K562 (cell line): Measurements from ENCODE around the gene SAFB. TPM values are rescaled to one million over a fixed set of nuclear protein-coding genes. Genes with fewer than 3 reads are reported as not detected.

ENCODE experiments used
- CBX3 ChIP-seq, 2 experiments: IDR thresholded peaks; 1 replicate in 1 of 2; 2 replicates in 1 of 2; pipeline ENCODE4 v1.6.1; 2012; ENCODE audit warnings: inconsistent platforms in 2 of 2, low read length in 2 of 2, borderline replicate concordance in 1 of 2, control low read depth in 1 of 2
- CHD4 ChIP-seq: fragments of 200-600 bp; sonication (generic); IDR thresholded peaks from 3 replicates; pipeline ENCODE4 v1.6.1; 2012; ENCODE audit warnings: low read depth, mild to moderate bottlenecking, mixed read lengths, low read length, inconsistent platforms; ENCODE audit not compliant: insufficient read depth, insufficient replicate concordance, poor library complexity, severe bottlenecking
- COPS2 ChIP-seq: fragments of 450-650 bp; conservative IDR thresholded peaks from 2 replicates; pipeline ENCODE4 v1.6.1; 2016; ENCODE audit warnings: mild to moderate bottlenecking, moderate library complexity
- CXXC5 ChIP-seq: fragments of 250-450 bp; sonication (Bioruptor Pico); IDR thresholded peaks from 2 replicates; pipeline ENCODE4 v1.8.0; 2022; ENCODE audit warnings: inconsistent platforms, mild to moderate bottlenecking, moderate library complexity
- FUS ChIP-seq: fragments of 200-400 bp; formaldehyde crosslinking; optimal IDR thresholded peaks from 2 replicates; pipeline ENCODE3; 2017; ENCODE audit warnings: low read depth, low read length
- HDAC1 ChIP-seq, 2 experiments: fragments of 450-650 bp; IDR thresholded peaks; 2 replicates each; pipeline ENCODE4 v1.6.1; 2016 to 2017; ENCODE audit warnings: inconsistent platforms in 1 of 2, mild to moderate bottlenecking in 1 of 2, moderate library complexity in 1 of 2
- HNRNPH1 ChIP-seq: fragments of 200-400 bp; formaldehyde crosslinking; optimal IDR thresholded peaks from 2 replicates; pipeline ENCODE3; 2017; ENCODE audit warnings: low read depth, mild to moderate bottlenecking, low read length, moderate library complexity
- JUN ChIP-seq, 2 experiments: sonication (generic) in 1 of 2; formaldehyde crosslinking in 1 of 2; IDR thresholded peaks; 2 replicates each; pipeline versions ENCODE4 v1.6.1 to v1.8.0; 2012 to 2022; ENCODE audit warnings: borderline replicate concordance in 2 of 2, mild to moderate bottlenecking in 2 of 2, improper control_type of control experiment in 1 of 2, low read depth in 1 of 2, low read length in 1 of 2, missing genetic modification reagents in 1 of 2
- MAFG ChIP-seq: fragments of 450-650 bp; conservative IDR thresholded peaks from 2 replicates; pipeline ENCODE4 v1.6.1; 2016; ENCODE audit warnings: missing genetic modification characterization, missing compliant biosample characterization
- MAFK ChIP-seq: IDR thresholded peaks from 2 replicates; pipeline ENCODE4 v1.6.1; 2011; ENCODE audit warnings: low read length, improper control_type of control experiment
- MTF1 ChIP-seq: fragments of 250-450 bp; sonication (Bioruptor Pico); IDR thresholded peaks from 2 replicates; pipeline ENCODE4 v1.9.0; 2021; ENCODE audit warnings: moderate library complexity, mild to moderate bottlenecking, inconsistent platforms, borderline replicate concordance
- NFYB ChIP-seq: IDR thresholded peaks from 2 replicates; pipeline ENCODE4 v1.6.1; 2011; ENCODE audit warnings: mild to moderate bottlenecking, moderate library complexity; ENCODE audit not compliant: insufficient read length; ENCODE audit errors: extremely low read depth
- SRSF3 ChIP-seq: fragments of 200-400 bp; formaldehyde crosslinking; IDR thresholded peaks from 2 replicates; pipeline ENCODE4 v1.6.1; 2016; ENCODE audit warnings: mild to moderate bottlenecking, low read length, moderate library complexity; ENCODE audit not compliant: insufficient read depth
- XRCC4 ChIP-seq: IDR thresholded peaks from one replicate; pipeline ENCODE4 v1.6.1; 2011; ENCODE audit not compliant: insufficient read depth, insufficient read length; ENCODE audit errors: extremely low read depth
- ZFX ChIP-seq: sonication (generic); formaldehyde crosslinking; IDR thresholded peaks from 2 replicates; pipeline ENCODE4 v1.8.0; 2022; ENCODE audit warnings: mild to moderate bottlenecking, missing genetic modification reagents, moderate library complexity
- ZNF124 ChIP-seq: sonication (generic); formaldehyde crosslinking; IDR thresholded peaks from 2 replicates; pipeline ENCODE4 v1.8.1; 2022; ENCODE audit warnings: missing genetic modification reagents
- ZNF431 ChIP-seq: sonication (generic); formaldehyde crosslinking; IDR thresholded peaks from 2 replicates; pipeline ENCODE4 v1.8.0; 2022; ENCODE audit warnings: mild to moderate bottlenecking, missing genetic modification reagents
- polyA plus RNA-seq, 8 experiments: library from polyadenylated mRNA; depleted of rRNA in 4 of 8; stranded (reverse) in 5 of 8; unstranded in 3 of 8; fragments of >200 nt; fragmentation: Nextera tagmentation in 2 of 8; fragmentation: Illumina TruSeq in 1 of 8; extraction: Ambion mirVana in 2 of 8; extraction: Trizol in 1 of 8; gene quantifications; 2 replicates each; pipeline versions ENCODE4 v1.2.1 to v1.2.3, GENCODE V29; 2011 to 2014; ENCODE audit warnings: inconsistent platforms in 1 of 8, missing spikeins in 1 of 8
- total RNA-seq, 7 experiments: library from RNA; depleted of rRNA in 6 of 7; stranded (reverse); fragments of >200 nt in 6 of 7; fragmentation: Illumina TruSeq in 2 of 7; extraction: Trizol in 2 of 7; gene quantifications; 2 replicates each; pipeline versions ENCODE4 v1.2.1 to v1.2.3, GENCODE V29; 2011 to 2021; ENCODE audit warnings: low replicate concordance in 1 of 7
- TF ChIP-seq, protein P1 (sequence below), 2 experiments: fragments of 450-650 bp in 1 of 2; sonication (generic) in 1 of 2; formaldehyde crosslinking; conservative IDR thresholded peaks; 2 replicates each; pipeline versions ENCODE4 v1.4.0 to v1.8.1; 2020 to 2022; ENCODE audit warnings: mild to moderate bottlenecking in 1 of 2, missing genetic modification reagents in 1 of 2
- TF ChIP-seq, protein P2 (sequence below): fragments of 150-350 bp; IDR thresholded peaks from 2 replicates; pipeline ENCODE4 v1.6.1; 2014; ENCODE audit warnings: low read depth, mild to moderate bottlenecking, low read length, borderline replicate concordance
- TF ChIP-seq, protein P3 (sequence below): fragments of 250-450 bp; sonication (Bioruptor Pico); IDR thresholded peaks from 2 replicates; pipeline ENCODE4 v1.9.0; 2021; ENCODE audit warnings: mild to moderate bottlenecking
- TF ChIP-seq, protein P4 (sequence below), 2 experiments: fragments of 450-650 bp; IDR thresholded peaks; 2 replicates each; pipeline ENCODE4 v1.6.1; 2016

SAFB gene
- total and polyA plus RNA-seq, 9 of the 15 experiments (the other 6 are each of a cell fraction or from before 2014, with no cell fraction given): 1.1 to 151 (median 83.1) TPM

DNA sequence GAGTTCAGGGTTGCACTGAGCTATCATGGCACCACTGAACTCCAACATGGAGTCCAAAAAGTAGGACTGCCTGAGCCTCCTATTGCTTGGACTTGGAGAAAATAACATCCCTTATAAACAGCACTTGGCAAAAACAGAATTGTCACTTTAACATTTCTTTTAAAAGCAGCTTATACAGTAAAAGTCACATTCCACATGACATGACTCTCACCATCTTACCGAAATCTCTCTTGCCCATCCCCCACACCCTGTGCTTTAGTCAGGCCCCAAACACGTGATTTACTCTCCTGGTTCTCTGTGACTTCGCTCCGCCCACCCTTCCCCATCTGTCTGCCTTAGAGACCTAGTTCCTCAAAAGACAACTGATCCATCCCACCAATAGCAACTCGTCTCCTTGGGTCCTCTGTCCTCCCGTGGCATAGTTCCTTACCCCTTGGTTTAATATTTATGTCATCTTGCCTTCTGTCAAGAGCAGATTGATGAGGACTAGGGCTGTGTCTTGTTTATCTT, 4.6 kb downstream of the SAFB start (continued):
- TF ChIP-seq MTF1 (CRISPR knock-in tag) (no peak), CHD4 (no peak), ZNF124 (CRISPR knock-in tag) (no peak), CBX3 (IDR thresholded peaks at IDR 0.05; ENCODE audit: borderline replicate concordance in 1 of 2, low read length in 2 of 2) (no peak), FUS (no peak), MAFG (tag) (peak; percentile 40), XRCC4 (no peak), MAFK (no peak), HDAC1 (IDR thresholded peaks at IDR 0.05) (peak in 1 of 2 experiments; percentile 84; a peak in 2 of 4 replicates), HNRNPH1 (no peak), ZNF431 (CRISPR knock-in tag) (no peak), CXXC5 (peak; percentile 95), NFYB (no peak), COPS2 (no peak), ZFX (CRISPR knock-in tag) (no peak), JUN (IDR thresholded peaks at IDR 0.05; ENCODE audit: borderline replicate concordance, low read depth, low read length) (no peak), JUN (CRISPR knock-in tag; IDR thresholded peaks at IDR 0.05; ENCODE audit: borderline replicate concordance) (no peak), SRSF3 (no peak)
- TF ChIP-seq, protein P1, sequence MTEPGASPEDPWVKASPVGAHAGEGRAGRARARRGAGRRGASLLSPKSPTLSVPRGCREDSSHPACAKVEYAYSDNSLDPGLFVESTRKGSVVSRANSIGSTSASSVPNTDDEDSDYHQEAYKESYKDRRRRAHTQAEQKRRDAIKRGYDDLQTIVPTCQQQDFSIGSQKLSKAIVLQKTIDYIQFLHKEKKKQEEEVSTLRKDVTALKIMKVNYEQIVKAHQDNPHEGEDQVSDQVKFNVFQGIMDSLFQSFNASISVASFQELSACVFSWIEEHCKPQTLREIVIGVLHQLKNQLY (CRISPR knock-in tag; conservative IDR thresholded peaks at IDR 0.05): no peak
- TF ChIP-seq, protein P2, sequence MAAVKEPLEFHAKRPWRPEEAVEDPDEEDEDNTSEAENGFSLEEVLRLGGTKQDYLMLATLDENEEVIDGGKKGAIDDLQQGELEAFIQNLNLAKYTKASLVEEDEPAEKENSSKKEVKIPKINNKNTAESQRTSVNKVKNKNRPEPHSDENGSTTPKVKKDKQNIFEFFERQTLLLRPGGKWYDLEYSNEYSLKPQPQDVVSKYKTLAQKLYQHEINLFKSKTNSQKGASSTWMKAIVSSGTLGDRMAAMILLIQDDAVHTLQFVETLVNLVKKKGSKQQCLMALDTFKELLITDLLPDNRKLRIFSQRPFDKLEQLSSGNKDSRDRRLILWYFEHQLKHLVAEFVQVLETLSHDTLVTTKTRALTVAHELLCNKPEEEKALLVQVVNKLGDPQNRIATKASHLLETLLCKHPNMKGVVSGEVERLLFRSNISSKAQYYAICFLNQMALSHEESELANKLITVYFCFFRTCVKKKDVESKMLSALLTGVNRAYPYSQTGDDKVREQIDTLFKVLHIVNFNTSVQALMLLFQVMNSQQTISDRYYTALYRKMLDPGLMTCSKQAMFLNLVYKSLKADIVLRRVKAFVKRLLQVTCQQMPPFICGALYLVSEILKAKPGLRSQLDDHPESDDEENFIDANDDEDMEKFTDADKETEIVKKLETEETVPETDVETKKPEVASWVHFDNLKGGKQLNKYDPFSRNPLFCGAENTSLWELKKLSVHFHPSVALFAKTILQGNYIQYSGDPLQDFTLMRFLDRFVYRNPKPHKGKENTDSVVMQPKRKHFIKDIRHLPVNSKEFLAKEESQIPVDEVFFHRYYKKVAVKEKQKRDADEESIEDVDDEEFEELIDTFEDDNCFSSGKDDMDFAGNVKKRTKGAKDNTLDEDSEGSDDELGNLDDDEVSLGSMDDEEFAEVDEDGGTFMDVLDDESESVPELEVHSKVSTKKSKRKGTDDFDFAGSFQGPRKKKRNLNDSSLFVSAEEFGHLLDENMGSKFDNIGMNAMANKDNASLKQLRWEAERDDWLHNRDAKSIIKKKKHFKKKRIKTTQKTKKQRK: no peak
- TF ChIP-seq, protein P3, sequence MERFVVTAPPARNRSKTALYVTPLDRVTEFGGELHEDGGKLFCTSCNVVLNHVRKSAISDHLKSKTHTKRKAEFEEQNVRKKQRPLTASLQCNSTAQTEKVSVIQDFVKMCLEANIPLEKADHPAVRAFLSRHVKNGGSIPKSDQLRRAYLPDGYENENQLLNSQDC: no peak
- TF ChIP-seq, protein P4, sequence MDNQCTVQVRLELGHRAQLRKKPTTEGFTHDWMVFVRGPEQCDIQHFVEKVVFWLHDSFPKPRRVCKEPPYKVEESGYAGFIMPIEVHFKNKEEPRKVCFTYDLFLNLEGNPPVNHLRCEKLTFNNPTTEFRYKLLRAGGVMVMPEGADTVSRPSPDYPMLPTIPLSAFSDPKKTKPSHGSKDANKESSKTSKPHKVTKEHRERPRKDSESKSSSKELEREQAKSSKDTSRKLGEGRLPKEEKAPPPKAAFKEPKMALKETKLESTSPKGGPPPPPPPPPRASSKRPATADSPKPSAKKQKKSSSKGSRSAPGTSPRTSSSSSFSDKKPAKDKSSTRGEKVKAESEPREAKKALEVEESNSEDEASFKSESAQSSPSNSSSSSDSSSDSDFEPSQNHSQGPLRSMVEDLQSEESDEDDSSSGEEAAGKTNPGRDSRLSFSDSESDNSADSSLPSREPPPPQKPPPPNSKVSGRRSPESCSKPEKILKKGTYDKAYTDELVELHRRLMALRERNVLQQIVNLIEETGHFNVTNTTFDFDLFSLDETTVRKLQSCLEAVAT (IDR thresholded peaks at IDR 0.05): no peak
